Brain microvascular endothelial cell (primary cell): ENCODE results near the gene HLCS.
"Not testable (repeated sequence)": the region's sequence is repeated elsewhere in the genome, so short reads cannot be mapped to it uniquely, and the experiment has no call there.

Experiments used
- DNase-seq: peaks from one replicate; pipeline ENCODE4 v3.0.0-alpha.2; 2020
- H3K27ac ChIP-seq: fragments of 250-450 bp; sonication (Bioruptor Pico); 2 replicates; pipeline ENCODE4 v1.5.1; 2020; ENCODE audit warnings: mild to moderate bottlenecking, moderate library complexity
- H3K27me3 ChIP-seq: fragments of 250-450 bp; sonication (Bioruptor Pico); replicated peaks from 2 replicates; pipeline ENCODE4 v1.5.1; 2020; ENCODE audit warnings: mild to moderate bottlenecking
- H3K36me3 ChIP-seq: fragments of 250-450 bp; sonication (Bioruptor Pico); replicated peaks from 2 replicates; pipeline ENCODE4 v1.5.1; 2020; ENCODE audit warnings: mild to moderate bottlenecking
- H3K4me3 ChIP-seq: 2 replicates; pipeline ENCODE4 v1.5.1; 2011; ENCODE audit warnings: low read depth, mild to moderate bottlenecking, control low read depth, low read length, moderate library complexity
- CTCF ChIP-seq: IDR thresholded peaks from 2 replicates; pipeline ENCODE4 v1.5.1; 2011; ENCODE audit warnings: low read depth, mild to moderate bottlenecking, moderate library complexity, low read length, control low read depth, inconsistent platforms; ENCODE audit errors: missing control alignments
- in situ Hi-C: cut with HindIII; loops from 2 replicates; pipeline ENCODE4 v1.10.0; 2017; ENCODE audit warnings: low sequenced_read_pairs, low pct_ligation_motif_present

Gene HLCS

GRCh38 chr21:36817732-36818450, 148.6 kb downstream of the HLCS start:
- DNase-seq, result no peak
- TF ChIP-seq CTCF, result no peak
- Histone ChIP-seq H3K36me3 (no peaks in the 10 kb centered on the region), H3K4me3 (no peak overlapping the region), H3K27me3 (no peaks in the 10 kb centered on the region), H3K27ac (no peak overlapping the region)
- in situ Hi-C loops, result no loop called here

- Histone ChIP-seq H3K4me3 (no peak overlapping the region), H3K36me3 (no peaks in the 10 kb centered on the region), H3K27me3 (no peaks in the 10 kb centered on the region), H3K27ac (no peak overlapping the region)
- in situ Hi-C loops, result no loop called here
- TF ChIP-seq CTCF, result no peak
- no peak for DNase-seq
Observed at GRCh38 chr21:36816561-36817130, 149.8 kb downstream of the HLCS start.

- H3K36me3 ChIP-seq, H3K27me3 ChIP-seq, DNase-seq, H3K4me3 ChIP-seq, H3K27ac ChIP-seq, in situ Hi-C loops: not testable (repeated sequence)
Observed at GRCh38 chr21:36816026-36816425, 150.4 kb downstream of the HLCS start.

- H3K27ac ChIP-seq, result no peak overlapping the region
- in situ Hi-C loops, result no loop called here
- H3K4me3 ChIP-seq, result no peak overlapping the region
- H3K36me3 ChIP-seq, result no peaks in the 10 kb centered on the region
- DNase-seq, result no peak
- H3K27me3 ChIP-seq, result no peaks in the 10 kb centered on the region
- TF ChIP-seq CTCF, result no peak
Observed at GRCh38 chr21:36815284-36815683, 151.2 kb downstream of the HLCS start.

- Histone ChIP-seq H3K36me3 (no peaks in the 10 kb centered on the region), H3K4me3 (no peak overlapping the region), H3K27ac (no peak overlapping the region), H3K27me3 (no peaks in the 10 kb centered on the region)
- DNase-seq, result no peak
- in situ Hi-C loops, result no loop called here
- TF ChIP-seq CTCF, result no peak
Observed at GRCh38 chr21:36813052-36813451, 153.4 kb downstream of the HLCS start.

GRCh38 chr21:36811762-36812161, 154.7 kb downstream of the HLCS start:
- H3K27me3 ChIP-seq, result no peaks in the 10 kb centered on the region
- H3K4me3 ChIP-seq, result no peak overlapping the region
- in situ Hi-C loops, result no loop called here
- no peak overlapping the region for H3K27ac ChIP-seq
- H3K36me3 ChIP-seq, result no peaks in the 10 kb centered on the region
- no peak for DNase-seq
- no peak for TF ChIP-seq CTCF
